Astrocyte (in vitro differentiated cells and primary cell): ENCODE measurements around the gene CDCA4. TPM values are rescaled to one million over a fixed set of nuclear protein-coding genes. Genes with fewer than 3 reads are reported as not detected.

Source experiments
- DNase-seq: peaks from one replicate; pipeline ENCODE4 v3.0.0-alpha.2; 2010; ENCODE audit warnings: low read depth
- FAIRE-seq: peaks from 2 replicates; lab custom pipeline; 2011; peaks lifted over from hg19 to GRCh38; lab: Jason Lieb, UNC
- H2AFZ ChIP-seq: 2 replicates; pipeline ENCODE4 v1.6.0; 2012; ENCODE audit warnings: low read depth, low read length, inconsistent platforms
- H3K27ac ChIP-seq: 2 replicates; pipeline ENCODE4 v1.5.1; 2011; ENCODE audit warnings: low read depth, low read length, inconsistent platforms
- H3K27me3 ChIP-seq: 2 replicates; pipeline ENCODE4 v1.6.0; 2011; ENCODE audit warnings: low read length, inconsistent platforms; ENCODE audit not compliant: insufficient read depth
- H3K36me3 ChIP-seq: 2 replicates; pipeline ENCODE4 v1.5.1; 2011; ENCODE audit warnings: low read length, inconsistent platforms; ENCODE audit not compliant: insufficient read depth
- H3K4me1 ChIP-seq: 2 replicates; pipeline ENCODE4 v1.5.1; 2011; ENCODE audit warnings: low read length, inconsistent platforms; ENCODE audit not compliant: insufficient read depth
- H3K4me2 ChIP-seq: 2 replicates; pipeline ENCODE4 v1.6.0; 2012; ENCODE audit warnings: low read length, inconsistent platforms
- H3K4me3 ChIP-seq: 2 replicates; pipeline ENCODE4 v1.5.1; 2011; ENCODE audit warnings: low read depth, mild to moderate bottlenecking, low read length, inconsistent platforms; ENCODE audit not compliant: insufficient read depth
- H3K79me2 ChIP-seq: 2 replicates; pipeline ENCODE4 v1.6.0; 2012; ENCODE audit warnings: mild to moderate bottlenecking, low read length, inconsistent platforms; ENCODE audit not compliant: insufficient read depth
- H3K9ac ChIP-seq: 2 replicates; pipeline ENCODE4 v1.6.0; 2012; ENCODE audit warnings: mild to moderate bottlenecking, low read length, inconsistent platforms
- H3K9me3 ChIP-seq: 2 replicates; pipeline ENCODE4 v1.5.1; 2012; ENCODE audit warnings: low read depth, mild to moderate bottlenecking, low read length, inconsistent platforms; ENCODE audit not compliant: insufficient read depth
- H4K20me1 ChIP-seq: 2 replicates; pipeline ENCODE4 v1.6.0; 2012; ENCODE audit warnings: low read length, inconsistent platforms; ENCODE audit not compliant: insufficient read depth
- H3K27ac Mint-ChIP-seq: one replicate; pipeline ENCODE4 v1.8.0; 2021; ENCODE audit warnings: mild to moderate bottlenecking, mixed read lengths; ENCODE audit not compliant: unreplicated experiment
- H3K27me3 Mint-ChIP-seq: one replicate; pipeline ENCODE4 v1.8.0; 2021; ENCODE audit warnings: low read depth, mixed read lengths; ENCODE audit not compliant: unreplicated experiment
- H3K36me3 Mint-ChIP-seq: one replicate; pipeline ENCODE4 v1.8.0; 2021; ENCODE audit warnings: low read depth, mixed read lengths; ENCODE audit not compliant: unreplicated experiment
- H3K4me1 Mint-ChIP-seq: one replicate; pipeline ENCODE4 v1.8.0; 2021; ENCODE audit warnings: low read depth, mixed read lengths; ENCODE audit not compliant: unreplicated experiment
- H3K4me3 Mint-ChIP-seq: one replicate; pipeline ENCODE4 v1.8.0; 2021; ENCODE audit warnings: mild to moderate bottlenecking, moderate library complexity, mixed read lengths; ENCODE audit not compliant: unreplicated experiment
- H3K9me3 Mint-ChIP-seq: one replicate; pipeline ENCODE4 v1.8.0; 2021; ENCODE audit warnings: mild to moderate bottlenecking, mixed read lengths; ENCODE audit not compliant: unreplicated experiment
- CTCF ChIP-seq: IDR thresholded peaks from 2 replicates; pipeline ENCODE4 v1.5.1; 2011; ENCODE audit warnings: low read depth, mild to moderate bottlenecking, inconsistent platforms, low read length, moderate library complexity; ENCODE audit not compliant: insufficient read depth
- EZH2 ChIP-seq: IDR thresholded peaks from 2 replicates; pipeline ENCODE4 v1.6.1; 2012; ENCODE audit warnings: mild to moderate bottlenecking, low read length, inconsistent platforms; ENCODE audit not compliant: insufficient read depth
- total RNA-seq: library from RNA; stranded (reverse); gene quantifications from 2 replicates; pipeline ENCODE4 v1.2.1, GENCODE V29; 2021

The CDCA4 gene
- total RNA-seq, 1 donor from 2014 or later = 11.3 TPM

GRCh38 chr14:105046891-105047282 is 26.0 kb upstream of the CDCA4 start:
- no peak overlapping the region for H3K27ac Mint-ChIP-seq
- peaks cover 4% of the 10 kb centered on the region for H3K9me3 Mint-ChIP-seq

GRCh38 chr14:105045710-105046326 is 24.9 kb upstream of the CDCA4 start:
- no peak for FAIRE-seq
- Histone ChIP-seq H3K27me3 (no peaks in the 10 kb centered on the region), H3K9me3 (no peaks in the 10 kb centered on the region), H3K4me2 (peak overlapping the region; percentile 53), H2AFZ (no peak overlapping the region), H3K36me3 (no peaks in the 10 kb centered on the region), H3K4me3 (no peak overlapping the region), H4K20me1 (peaks cover 58% of the 10 kb centered on the region), H3K9ac (no peak overlapping the region), H3K79me2 (peaks cover 24% of the 10 kb centered on the region), H3K27ac (no peak overlapping the region), H3K4me1 (no peaks in the 10 kb centered on the region)
- H3K36me3 Mint-ChIP-seq = peaks cover 2% of the 10 kb centered on the region
- peaks cover 30% of the 10 kb centered on the region for H3K27me3 Mint-ChIP-seq
- no peaks in the 10 kb centered on the region for H3K4me1 Mint-ChIP-seq
- H3K27ac Mint-ChIP-seq = no peak overlapping the region
- DNase-seq = no peak
- H3K4me3 Mint-ChIP-seq = no peak overlapping the region
- no peak for TF ChIP-seq EZH2
- TF ChIP-seq CTCF = peak; percentile 94
- H3K9me3 Mint-ChIP-seq = no peaks in the 10 kb centered on the region

More at GRCh38 chr14:105046891-105047282, 26.0 kb upstream of the CDCA4 start:
- Histone ChIP-seq H4K20me1 (peaks cover 62% of the 10 kb centered on the region), H3K4me3 (no peak overlapping the region), H3K4me1 (no peaks in the 10 kb centered on the region), H3K27ac (no peak overlapping the region), H3K4me2 (no peak overlapping the region), H3K27me3 (no peaks in the 10 kb centered on the region), H3K79me2 (peaks cover 20% of the 10 kb centered on the region), H2AFZ (no peak overlapping the region), H3K9ac (no peak overlapping the region), H3K36me3 (no peaks in the 10 kb centered on the region), H3K9me3 (no peaks in the 10 kb centered on the region)
- DNase-seq = no peak
- Mint-ChIP-seq H3K4me1 (no peaks in the 10 kb centered on the region), H3K36me3 (peaks cover 9% of the 10 kb centered on the region), H3K27me3 (peaks cover 30% of the 10 kb centered on the region), H3K4me3 (no peak overlapping the region)
- FAIRE-seq = no peak
- TF ChIP-seq EZH2 (no peak), CTCF (no peak)

GRCh38 chr14:105043641-105044040 is 22.8 kb upstream of the CDCA4 start:
- H3K36me3 Mint-ChIP-seq = peaks cover 2% of the 10 kb centered on the region

More at GRCh38 chr14:105043641-105044040, 22.8 kb upstream of the CDCA4 start:
- Mint-ChIP-seq H3K4me1 (no peaks in the 10 kb centered on the region), H3K27me3 (peaks cover 27% of the 10 kb centered on the region), H3K9me3 (no peaks in the 10 kb centered on the region), H3K4me3 (no peak overlapping the region), H3K27ac (no peak overlapping the region)
- Histone ChIP-seq H3K9ac (no peak overlapping the region), H3K36me3 (no peaks in the 10 kb centered on the region), H3K27me3 (no peaks in the 10 kb centered on the region), H3K4me2 (no peak overlapping the region), H3K27ac (no peak overlapping the region), H3K9me3 (no peaks in the 10 kb centered on the region), H3K79me2 (peaks cover 29% of the 10 kb centered on the region), H2AFZ (no peak overlapping the region), H3K4me3 (no peak overlapping the region), H4K20me1 (peaks cover 57% of the 10 kb centered on the region), H3K4me1 (no peaks in the 10 kb centered on the region)
- DNase-seq (no peak), FAIRE-seq (no peak)
- no peak for TF ChIP-seq CTCF
- no peak for TF ChIP-seq EZH2
